Lower leg skin (tissue), 3 donors: ENCODE results near the gene PROM1.

ENCODE experiments used
- CTCF ChIP-seq, 3 donors: fragments of 450-650 bp; IDR thresholded peaks; one replicate each; pipeline ENCODE4 v1.5.1; 2016; ENCODE audit warnings: antibody characterized with exemption in 3 of 3, mild to moderate bottlenecking in 3 of 3, moderate library complexity in 2 of 3
- POLR2A ChIP-seq, 2 donors: fragments of 450-650 bp; IDR thresholded peaks; one replicate each; pipeline ENCODE4 v1.6.1; 2016 to 2017; ENCODE audit warnings: antibody characterized with exemption in 2 of 2, mild to moderate bottlenecking in 1 of 2, moderate library complexity in 1 of 2

- TF ChIP-seq CTCF (IDR thresholded peaks at IDR 0.05): no peak
- TF ChIP-seq POLR2A (IDR thresholded peaks at IDR 0.05): no peak
These were observed 54.6 kb downstream of the PROM1 start for GRCh38 chr4:16029262-16029661.
